HepG2 (cell line): ENCODE results near the gene MLH1. TPM values are rescaled to one million over a fixed set of nuclear protein-coding genes. Genes with fewer than 3 reads are reported as not detected.

Experiments used
- ARID3A ChIP-seq: IDR thresholded peaks from 2 replicates; pipeline ENCODE4 v1.6.1; 2012; ENCODE audit warnings: low read depth, low read length, improper control_type of control experiment
- ARNT2 ChIP-seq: sonication (generic); formaldehyde crosslinking; IDR thresholded peaks from 2 replicates; pipeline ENCODE4 v1.8.0; 2022; ENCODE audit warnings: mild to moderate bottlenecking, low read depth, missing genetic modification reagents, moderate library complexity
- ATF1 ChIP-seq: IDR thresholded peaks from 2 replicates; pipeline ENCODE4 v1.6.1; 2016; ENCODE audit warnings: mild to moderate bottlenecking, control low read depth
- DNMT3B ChIP-seq: conservative IDR thresholded peaks from 2 replicates; pipeline ENCODE4 v1.6.1; 2016; ENCODE audit warnings: missing biosample characterization, control low read depth
- E2F5 ChIP-seq: sonication (generic); formaldehyde crosslinking; conservative IDR thresholded peaks from 2 replicates; pipeline ENCODE4 v1.4.0; 2020; ENCODE audit warnings: missing genetic modification reagents
- GMEB1 ChIP-seq: sonication (generic); formaldehyde crosslinking; IDR thresholded peaks from 2 replicates; pipeline ENCODE4 v1.5.1; 2020; ENCODE audit warnings: missing genetic modification reagents, mild to moderate bottlenecking, borderline replicate concordance
- HMG20A ChIP-seq: IDR thresholded peaks from 2 replicates; pipeline ENCODE4 v1.6.1; 2016; ENCODE audit warnings: borderline replicate concordance
- JDP2 ChIP-seq: sonication (generic); formaldehyde crosslinking; IDR thresholded peaks from 2 replicates; pipeline ENCODE4 v1.8.1; 2022; ENCODE audit warnings: missing genetic modification reagents, borderline replicate concordance
- KDM4B ChIP-seq: sonication (generic); formaldehyde crosslinking; IDR thresholded peaks from 2 replicates; pipeline ENCODE4 v1.4.0; 2020; ENCODE audit warnings: missing genetic modification reagents
- MTA3 ChIP-seq: sonication (generic); formaldehyde crosslinking; IDR thresholded peaks from 2 replicates; pipeline ENCODE4 v1.4.0; 2020; ENCODE audit warnings: missing genetic modification reagents
- MXD4 ChIP-seq: IDR thresholded peaks from 2 replicates; pipeline ENCODE4 v1.6.1; 2016; ENCODE audit warnings: mild to moderate bottlenecking, missing biosample characterization, missing genetic modification reagents
- NR2F2 ChIP-seq: IDR thresholded peaks from 2 replicates; pipeline ENCODE4 v1.6.1; 2012; ENCODE audit warnings: low read depth, inconsistent platforms, borderline replicate concordance
- RXRB ChIP-seq: IDR thresholded peaks from 2 replicates; pipeline ENCODE4 v1.6.1; 2016; ENCODE audit warnings: borderline replicate concordance, missing genetic modification reagents, missing compliant biosample characterization
- TFAP4 ChIP-seq: sonication (generic); IDR thresholded peaks from 2 replicates; pipeline ENCODE4 v1.6.1; 2016; ENCODE audit warnings: low read depth, borderline replicate concordance
- WIZ ChIP-seq: sonication (generic); formaldehyde crosslinking; IDR thresholded peaks from 2 replicates; pipeline ENCODE4 v1.5.1; 2020; ENCODE audit warnings: mild to moderate bottlenecking, missing genetic modification reagents
- ZBTB2 ChIP-seq: sonication (generic); formaldehyde crosslinking; IDR thresholded peaks from 2 replicates; pipeline ENCODE4 v1.8.0; 2022; ENCODE audit warnings: low read depth, missing genetic modification reagents
- ZBTB20 ChIP-seq: sonication (generic); formaldehyde crosslinking; IDR thresholded peaks from 2 replicates; pipeline ENCODE4 v1.8.1; 2023; ENCODE audit warnings: missing genetic modification reagents, low read depth, mild to moderate bottlenecking, borderline replicate concordance
- ZNF274 ChIP-seq: sonication (generic); formaldehyde crosslinking; IDR thresholded peaks from 2 replicates; pipeline ENCODE4 v1.5.1; 2020; ENCODE audit warnings: mild to moderate bottlenecking, missing genetic modification reagents
- ZNF296 ChIP-seq: sonication (generic); formaldehyde crosslinking; conservative IDR thresholded peaks from 2 replicates; pipeline ENCODE4 v1.5.0; 2020; ENCODE audit warnings: mild to moderate bottlenecking, missing genetic modification reagents
- ZNF432 ChIP-seq: sonication (generic); formaldehyde crosslinking; IDR thresholded peaks from 2 replicates; pipeline ENCODE4 v1.5.0; 2020; ENCODE audit warnings: missing genetic modification reagents, mild to moderate bottlenecking, borderline replicate concordance
- ZNF451 ChIP-seq: sonication (generic); formaldehyde crosslinking; IDR thresholded peaks from 2 replicates; pipeline ENCODE4 v1.5.0; 2020; ENCODE audit warnings: mild to moderate bottlenecking, missing genetic modification reagents
- ZNF558 ChIP-seq: sonication (generic); formaldehyde crosslinking; IDR thresholded peaks from 2 replicates; pipeline ENCODE4 v1.9.0; 2022; ENCODE audit warnings: mild to moderate bottlenecking, missing genetic modification reagents, borderline replicate concordance
- ZNF598 ChIP-seq: sonication (generic); formaldehyde crosslinking; IDR thresholded peaks from 2 replicates; pipeline ENCODE4 v1.5.1; 2020; ENCODE audit warnings: mild to moderate bottlenecking, missing genetic modification reagents, borderline replicate concordance
- ZNF674 ChIP-seq: sonication (generic); formaldehyde crosslinking; IDR thresholded peaks from 2 replicates; pipeline ENCODE4 v1.5.0; 2020; ENCODE audit warnings: low read depth, mild to moderate bottlenecking, missing genetic modification reagents
- ZNF780A ChIP-seq: sonication (generic); formaldehyde crosslinking; IDR thresholded peaks from 2 replicates; pipeline ENCODE4 v1.8.0; 2022; ENCODE audit warnings: mild to moderate bottlenecking, missing genetic modification reagents, moderate library complexity
- polyA plus RNA-seq, 8 experiments: library from polyadenylated mRNA; depleted of rRNA in 3 of 8; stranded (reverse) in 7 of 8; unstranded in 1 of 8; fragments of >200 nt; fragmentation: Illumina TruSeq in 4 of 8; extraction: Trizol in 4 of 8; gene quantifications; 2 replicates each; pipeline versions ENCODE4 v1.2.1 to v1.2.3, GENCODE V29; 2011 to 2016; ENCODE audit warnings: low read depth in 4 of 8, missing spikeins in 1 of 8, mixed read lengths in 1 of 8; ENCODE audit not compliant: insufficient read depth in 1 of 8
- total RNA-seq, 5 experiments: library from RNA; depleted of rRNA; stranded (reverse); fragments of >200 nt; fragmentation: Illumina TruSeq; extraction: Trizol; gene quantifications; 2 replicates each; pipeline ENCODE4 v1.2.3, GENCODE V29; 2016; ENCODE audit warnings: low read depth in 1 of 5

The MLH1 gene
- total and polyA plus RNA-seq, 2 of the 13 experiments (the other 11 are each of a cell fraction or from before 2014, with no cell fraction given), result 29.5 to 70.8 TPM

GRCh38 chr3:36992806-36993325, 452 bp upstream of the MLH1 start, which contains the start of gene EPM2AIP1 (continued):
- no peak for TF ChIP-seq ZNF780A (CRISPR knock-in tag)
- TF ChIP-seq ARNT2 (CRISPR knock-in tag), result no peak; the same call in 1 of the 2 replicates
- TF ChIP-seq RXRB, result peak; percentile 48; the same call in 1 of the 2 replicates
- TF ChIP-seq HMG20A (CRISPR knock-in tag), result no peak
- no peak for TF ChIP-seq ATF1 (CRISPR knock-in tag)
- peak; percentile 92 for TF ChIP-seq ZNF598 (CRISPR knock-in tag)
- peak; percentile 62; the same call in 1 of the 2 replicates for TF ChIP-seq ZBTB20
- no peak for TF ChIP-seq WIZ (CRISPR knock-in tag)
- peak; percentile 54; the same call in 1 of the 2 replicates for TF ChIP-seq GMEB1 (CRISPR knock-in tag)
- TF ChIP-seq MTA3 (CRISPR knock-in tag), result no peak
- TF ChIP-seq ZNF432 (CRISPR knock-in tag), result no peak
- no peak for TF ChIP-seq TFAP4
- no peak for TF ChIP-seq ARID3A
- no peak; the same call in 1 of the 2 replicates for TF ChIP-seq JDP2
- TF ChIP-seq ZBTB2, result no peak; the same call in 1 of the 2 replicates
- no peak; the same call in 1 of the 2 replicates for TF ChIP-seq KDM4B
- TF ChIP-seq ZNF274, result no peak; the same call in 1 of the 2 replicates
- no peak for TF ChIP-seq ZNF674 (CRISPR knock-in tag)
- peak; percentile 77; the same call in 1 of the 2 replicates for TF ChIP-seq E2F5 (CRISPR knock-in tag)
- TF ChIP-seq DNMT3B (CRISPR knock-in tag), result peak; percentile 61; the same call in 1 of the 2 replicates
- no peak for TF ChIP-seq NR2F2
- no peak for TF ChIP-seq MXD4 (CRISPR knock-in tag)
- peak; percentile 87; the same call in 1 of the 2 replicates for TF ChIP-seq ZNF296
- peak; percentile 20; the same call in 1 of the 2 replicates for TF ChIP-seq ZNF558 (CRISPR knock-in tag)
- TF ChIP-seq ZNF451, result no peak; the same call in 1 of the 2 replicates
